Left kidney (tissue), 2 donors: ENCODE measurements around the gene SMCHD1. TPM values are rescaled to one million over a fixed set of nuclear protein-coding genes. Genes with fewer than 3 reads are reported as not detected.
"Not testable (repeated sequence)": the region's sequence is repeated elsewhere in the genome, so short reads cannot be mapped to it uniquely, and the experiment has no call there.

Experiments used
- DNase-seq: peaks from one replicate; pipeline ENCODE4 v3.0.0-alpha.2; 2013
- polyA plus RNA-seq: library from polyadenylated mRNA; unstranded; fragments of 120-200 nt; gene quantifications from one replicate; pipeline ENCODE4 v1.2.1, GENCODE V29; 2013; ENCODE audit not compliant: insufficient read length

SMCHD1 gene
- polyA plus RNA-seq, 1 donor, result 90.7 TPM

- DNase-seq, result no peak
Observed at GRCh38 chr18:2814928-2815327, 159.4 kb downstream of the SMCHD1 start.

GRCh38 chr18:2818281-2818680, 162.8 kb downstream of the SMCHD1 start:
- no peak for DNase-seq

- no peak for DNase-seq
Observed at GRCh38 chr18:2821695-2822094, 166.2 kb downstream of the SMCHD1 start.

GRCh38 chr18:2822213-2822921, 166.8 kb downstream of the SMCHD1 start:
- no peak for DNase-seq

- DNase-seq, result no peak
Observed at GRCh38 chr18:2823202-2823601, 167.7 kb downstream of the SMCHD1 start.

- no peak for DNase-seq
Observed at GRCh38 chr18:2823966-2824365, 168.4 kb downstream of the SMCHD1 start.

- no peak for DNase-seq
Observed at GRCh38 chr18:2824865-2825264, 169.3 kb downstream of the SMCHD1 start.

- DNase-seq, result no peak
Observed at GRCh38 chr18:2825613-2826175, 170.2 kb downstream of the SMCHD1 start.

- DNase-seq, result no peak
Observed at GRCh38 chr18:2826581-2826980, 171.1 kb downstream of the SMCHD1 start.

GRCh38 chr18:2827061-2827460, 171.5 kb downstream of the SMCHD1 start:
- DNase-seq, result no peak

- not testable (repeated sequence) for DNase-seq
Observed at GRCh38 chr18:2836118-2836517, 180.6 kb downstream of the SMCHD1 start.

- not testable (repeated sequence) for DNase-seq
Observed at GRCh38 chr18:2837290-2837689, 181.8 kb downstream of the SMCHD1 start.

- no peak for DNase-seq
Observed at GRCh38 chr18:2839202-2839601, 183.7 kb downstream of the SMCHD1 start.

GRCh38 chr18:2840521-2840920, 185.0 kb downstream of the SMCHD1 start:
- no peak for DNase-seq

GRCh38 chr18:2843146-2843545, 187.6 kb downstream of the SMCHD1 start:
- no peak for DNase-seq

GRCh38 chr18:2845172-2845571, 189.6 kb downstream of the SMCHD1 start:
- DNase-seq, result no peak

- DNase-seq, result peak; percentile 39
Observed at GRCh38 chr18:2846636-2847316, 191.2 kb downstream of the SMCHD1 start, which contains the start of gene EMILIN2. EMILIN2 (plus strand) TSS chr18:2847006; CDS start chr18:2847189, 183 bp downstream.

- DNase-seq, result peak; percentile 30
Observed at GRCh38 chr18:2847317-2848246, 192.1 kb downstream of the SMCHD1 start.

GRCh38 chr18:2848247-2849246, 193.0 kb downstream of the SMCHD1 start:
- no peak for DNase-seq

- DNase-seq, result no peak
Observed at GRCh38 chr18:2850816-2851215, 195.3 kb downstream of the SMCHD1 start.

- DNase-seq, result no peak
Observed at GRCh38 chr18:2851771-2852170, 196.2 kb downstream of the SMCHD1 start.
